Measurements from ENCODE around the gene SIGLEC11.
"Not testable (repeated sequence)": the region's sequence is repeated elsewhere in the genome, so short reads cannot be mapped to it uniquely, and the experiment has no call there.

SIGLEC11 gene

GRCh38 chr19:49949742-49950589, 11.0 kb downstream of the SIGLEC11 start:
- no peak for DNase-seq

GRCh38 chr19:49946415-49946814, 14.6 kb downstream of the SIGLEC11 start:
- DNase-seq = no peak

GRCh38 chr19:49944567-49944966, 16.4 kb downstream of the SIGLEC11 start:
- not testable (repeated sequence) for DNase-seq

GRCh38 chr19:49940482-49940791, 20.5 kb downstream of the SIGLEC11 start:
- DNase-seq = no peak

GRCh38 chr19:49939721-49940481, 21.1 kb downstream of the SIGLEC11 start:
- DNase-seq = no peak

- DNase-seq = no peak
Measured at GRCh38 chr19:49938662-49939061, 22.3 kb downstream of the SIGLEC11 start.

GRCh38 chr19:49937750-49938381, 23.1 kb downstream of the SIGLEC11 start:
- peak; percentile 76 for DNase-seq

- DNase-seq = no peak
Measured at GRCh38 chr19:49936549-49936948, 24.4 kb downstream of the SIGLEC11 start.

GRCh38 chr19:49933643-49934042, 27.3 kb downstream of the SIGLEC11 start:
- DNase-seq = no peak

- DNase-seq = no peak
Measured at GRCh38 chr19:49932731-49933131, 28.2 kb downstream of the SIGLEC11 start.

- DNase-seq = no peak
Measured at GRCh38 chr19:49932041-49932451, 28.9 kb downstream of the SIGLEC11 start.

GRCh38 chr19:49931293-49932040, 29.5 kb downstream of the SIGLEC11 start:
- DNase-seq = no peak

- DNase-seq = no peak
Measured at GRCh38 chr19:49930483-49931011, 30.4 kb downstream of the SIGLEC11 start.

GRCh38 chr19:49929611-49930482, 31.1 kb downstream of the SIGLEC11 start:
- DNase-seq = peak; percentile 92

GRCh38 chr19:49929121-49929610, 31.8 kb downstream of the SIGLEC11 start, which contains the start of the genes ATF5 and NUP62:
Gene ATF5 (plus strand): TSS chr19:49929205. CDS start chr19:49930851, 1,646 bp downstream.
Gene NUP62 (minus strand): TSS chr19:49929504. CDS start chr19:49909807, 19,697 bp downstream.
- peak; percentile 89 for DNase-seq

- DNase-seq = no peak
Measured at GRCh38 chr19:49927526-49928264, 33.3 kb downstream of the SIGLEC11 start.

GRCh38 chr19:49926515-49926914, 34.5 kb downstream of the SIGLEC11 start:
- DNase-seq = no peak

- DNase-seq = no peak
Measured at GRCh38 chr19:49925486-49925885, 35.5 kb downstream of the SIGLEC11 start.

GRCh38 chr19:49924881-49925210, 36.1 kb downstream of the SIGLEC11 start:
- DNase-seq = not testable (repeated sequence)
